Testis (tissue), 2 donors: ENCODE results near the gene EMILIN2.

Source experiments
- POLR2A ChIP-seq: fragments of 450-650 bp; IDR thresholded peaks from one replicate; pipeline ENCODE4 v1.6.1; 2017; ENCODE audit warnings: antibody characterized with exemption, mild to moderate bottlenecking, moderate library complexity
- TF ChIP-seq, protein P1 (sequence below), 3 experiments: fragments of 450-650 bp in 2 of 3; fragments of 200-600 bp in 1 of 3; sonication (generic) in 1 of 3; IDR thresholded peaks; one replicate each; pipeline ENCODE4 v1.5.1; 2016 to 2019; ENCODE audit warnings: antibody characterized with exemption in 3 of 3, mild to moderate bottlenecking in 2 of 3, moderate library complexity in 1 of 3

DNA sequence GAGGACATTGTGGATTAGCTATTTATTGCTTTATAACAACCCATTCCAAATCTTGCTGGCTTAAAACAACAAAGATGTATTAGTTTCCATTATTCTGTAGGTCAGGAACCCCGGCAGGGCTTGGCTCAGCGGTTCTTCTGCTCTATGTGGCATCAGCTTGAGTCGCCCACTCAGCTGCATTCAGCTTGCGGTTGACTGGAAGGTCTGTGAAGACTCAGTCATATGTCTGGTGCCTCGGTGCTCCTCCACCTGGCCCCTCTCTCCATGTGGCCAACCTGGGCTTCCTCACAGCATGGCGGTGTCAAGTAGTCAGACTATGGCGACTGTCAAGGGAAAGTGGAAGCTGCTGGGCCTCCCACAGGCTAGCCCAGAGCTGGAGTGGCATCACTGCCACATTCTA lies 48.6 kb downstream of the EMILIN2 start:
- TF ChIP-seq, protein P1, sequence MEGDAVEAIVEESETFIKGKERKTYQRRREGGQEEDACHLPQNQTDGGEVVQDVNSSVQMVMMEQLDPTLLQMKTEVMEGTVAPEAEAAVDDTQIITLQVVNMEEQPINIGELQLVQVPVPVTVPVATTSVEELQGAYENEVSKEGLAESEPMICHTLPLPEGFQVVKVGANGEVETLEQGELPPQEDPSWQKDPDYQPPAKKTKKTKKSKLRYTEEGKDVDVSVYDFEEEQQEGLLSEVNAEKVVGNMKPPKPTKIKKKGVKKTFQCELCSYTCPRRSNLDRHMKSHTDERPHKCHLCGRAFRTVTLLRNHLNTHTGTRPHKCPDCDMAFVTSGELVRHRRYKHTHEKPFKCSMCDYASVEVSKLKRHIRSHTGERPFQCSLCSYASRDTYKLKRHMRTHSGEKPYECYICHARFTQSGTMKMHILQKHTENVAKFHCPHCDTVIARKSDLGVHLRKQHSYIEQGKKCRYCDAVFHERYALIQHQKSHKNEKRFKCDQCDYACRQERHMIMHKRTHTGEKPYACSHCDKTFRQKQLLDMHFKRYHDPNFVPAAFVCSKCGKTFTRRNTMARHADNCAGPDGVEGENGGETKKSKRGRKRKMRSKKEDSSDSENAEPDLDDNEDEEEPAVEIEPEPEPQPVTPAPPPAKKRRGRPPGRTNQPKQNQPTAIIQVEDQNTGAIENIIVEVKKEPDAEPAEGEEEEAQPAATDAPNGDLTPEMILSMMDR (IDR thresholded peaks at IDR 0.05): no peak
- no peak for TF ChIP-seq POLR2A
